ENCODE measurements around the gene HNRNPDL.
A peak's percentile ranks its signal among the peaks of the same experiment; 100 is the strongest.

The HNRNPDL gene

GRCh38 chr4:82439088-82439487 is 8.8 kb upstream of the HNRNPDL start:
- ATAC-seq: no peak
- TF ChIP-seq ZNF70 (CRISPR knock-in tag; IDR thresholded peaks at IDR 0.05): no peak
- TF ChIP-seq CSRNP3 (CRISPR knock-in tag; IDR thresholded peaks at IDR 0.05): no peak
- no peak for TF ChIP-seq SNAI2 (CRISPR knock-in tag; IDR thresholded peaks at IDR 0.05)
- TF ChIP-seq ISL1 (CRISPR knock-in tag; IDR thresholded peaks at IDR 0.05): no peak
- no peak for TF ChIP-seq ARNTL (CRISPR knock-in tag; IDR thresholded peaks at IDR 0.05; ENCODE audit: borderline replicate concordance, low read depth)
- no peak for TF ChIP-seq ZNF565 (CRISPR knock-in tag; conservative IDR thresholded peaks at IDR 0.05; ENCODE audit: low read depth)
- no peak for TF ChIP-seq ESRRG (CRISPR knock-in tag; IDR thresholded peaks at IDR 0.05)
- TF ChIP-seq CREB5 (CRISPR knock-in tag; IDR thresholded peaks at IDR 0.05; ENCODE audit: low read depth): no peak
- TF ChIP-seq CSDC2 (CRISPR knock-in tag; IDR thresholded peaks at IDR 0.05): no peak
- no peak for TF ChIP-seq ZNF8 (CRISPR knock-in tag; IDR thresholded peaks at IDR 0.05)
- no peak for TF ChIP-seq RARB (CRISPR knock-in tag; IDR thresholded peaks at IDR 0.05)
- no peak for TF ChIP-seq PATZ1 (CRISPR knock-in tag; IDR thresholded peaks at IDR 0.05; ENCODE audit: borderline replicate concordance)
- no peak for TF ChIP-seq ZFP3 (CRISPR knock-in tag; IDR thresholded peaks at IDR 0.05)
- no peak for TF ChIP-seq PPARA (CRISPR knock-in tag; IDR thresholded peaks at IDR 0.05; ENCODE audit: borderline replicate concordance)
- TF ChIP-seq TSHZ2 (CRISPR knock-in tag; IDR thresholded peaks at IDR 0.05): no peak
- no peak for TF ChIP-seq ZFP30 (CRISPR knock-in tag; IDR thresholded peaks at IDR 0.05)
- no peak for TF ChIP-seq ZC3H10 (CRISPR knock-in tag; IDR thresholded peaks at IDR 0.05)
- no peak for TF ChIP-seq POU6F1 (CRISPR knock-in tag; IDR thresholded peaks at IDR 0.05; ENCODE audit: borderline replicate concordance, low read depth)

GRCh38 chr4:82437285-82438005 is 7.2 kb upstream of the HNRNPDL start:
- peak; percentile 41; the same call in 1 of the 3 replicates for ATAC-seq
- TF ChIP-seq TCF4 (CRISPR knock-in tag; IDR thresholded peaks at IDR 0.05; ENCODE audit: borderline replicate concordance) (no peak), RARB (CRISPR knock-in tag; IDR thresholded peaks at IDR 0.05) (no peak), SNAI2 (CRISPR knock-in tag; IDR thresholded peaks at IDR 0.05) (no peak), ZNF8 (CRISPR knock-in tag; IDR thresholded peaks at IDR 0.05) (no peak), ESRRG (CRISPR knock-in tag; IDR thresholded peaks at IDR 0.05) (no peak), ZFP3 (CRISPR knock-in tag; IDR thresholded peaks at IDR 0.05) (no peak), GLIS3 (CRISPR knock-in tag; IDR thresholded peaks at IDR 0.05) (no peak), CSDC2 (CRISPR knock-in tag; IDR thresholded peaks at IDR 0.05) (no peak)

GRCh38 chr4:82436780-82437179 is 6.5 kb upstream of the HNRNPDL start:
- ATAC-seq: no peak
- no peak for TF ChIP-seq ZNF565 (CRISPR knock-in tag; conservative IDR thresholded peaks at IDR 0.05; ENCODE audit: low read depth)
- TF ChIP-seq TOX (CRISPR knock-in tag; IDR thresholded peaks at IDR 0.05; ENCODE audit: borderline replicate concordance): no peak
- TF ChIP-seq RARB (CRISPR knock-in tag; IDR thresholded peaks at IDR 0.05): no peak
- TF ChIP-seq ZNF8 (CRISPR knock-in tag; IDR thresholded peaks at IDR 0.05): no peak
- TF ChIP-seq ZFP30 (CRISPR knock-in tag; IDR thresholded peaks at IDR 0.05): no peak
- no peak for TF ChIP-seq TCF4 (CRISPR knock-in tag; IDR thresholded peaks at IDR 0.05; ENCODE audit: borderline replicate concordance)
- no peak for TF ChIP-seq CREB5 (CRISPR knock-in tag; IDR thresholded peaks at IDR 0.05; ENCODE audit: low read depth)
- TF ChIP-seq OSR1 (CRISPR knock-in tag; IDR thresholded peaks at IDR 0.05): no peak
- no peak for TF ChIP-seq PPARA (CRISPR knock-in tag; IDR thresholded peaks at IDR 0.05; ENCODE audit: borderline replicate concordance)
- no peak for TF ChIP-seq CSDC2 (CRISPR knock-in tag; IDR thresholded peaks at IDR 0.05)
- TF ChIP-seq GLIS3 (CRISPR knock-in tag; IDR thresholded peaks at IDR 0.05): no peak

Measured in SK-N-SH treated with all-trans-retinoic acid at 6 μM for 48 hours (cell line).